GM19043 (cell line): Measurements from ENCODE around the gene PGLYRP3.
"Not testable (repeated sequence)": the region's sequence is repeated elsewhere in the genome, so short reads cannot be mapped to it uniquely, and the experiment has no call there.

ENCODE experiments used
- ATAC-seq: cut with Tn5 transposase; IDR thresholded peaks from one replicate; pipeline ENCODE4 v1.9.1; 2021; ENCODE audit warnings: low read depth; ENCODE audit not compliant: unreplicated experiment

PGLYRP3 gene

DNA sequence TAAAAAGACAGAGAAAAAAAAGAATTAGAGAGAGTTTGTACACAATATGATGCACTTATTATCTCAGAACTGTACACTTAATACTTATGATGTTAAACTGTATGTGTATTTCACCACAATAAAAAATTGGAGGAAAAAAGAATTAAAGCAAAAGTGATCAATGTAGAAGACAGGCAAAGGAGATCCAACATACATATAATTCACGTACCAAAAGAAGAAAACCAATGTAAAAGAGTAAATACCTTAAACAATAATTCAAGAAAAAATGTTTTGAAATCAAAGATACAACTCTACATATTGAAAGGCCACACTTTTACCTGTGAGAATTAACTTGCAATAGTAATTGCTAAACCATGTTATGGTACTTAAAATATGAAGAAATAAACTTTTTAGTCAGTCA lies 9.8 kb upstream of the PGLYRP3 start:
- no peak for ATAC-seq

DNA sequence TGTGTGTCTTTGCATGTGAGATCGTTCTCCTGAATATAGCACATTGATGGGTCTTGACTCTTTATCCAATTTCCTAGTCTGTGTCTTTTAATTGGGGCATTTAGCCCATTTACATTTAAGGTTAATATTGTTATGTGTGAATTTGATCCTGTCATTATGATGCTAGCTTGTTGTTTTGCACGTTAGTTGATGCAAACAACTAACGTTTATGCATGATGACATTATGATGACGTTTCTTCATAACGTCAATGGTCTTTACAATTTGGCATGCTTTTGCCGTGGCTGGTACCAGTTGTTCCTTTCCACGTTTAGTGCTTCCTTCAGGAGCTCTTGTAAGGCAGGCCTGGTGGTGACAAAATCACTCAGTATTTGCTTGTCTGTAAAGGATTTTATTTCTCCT lies 5.4 kb upstream of the PGLYRP3 start:
- not testable (repeated sequence) for ATAC-seq

DNA sequence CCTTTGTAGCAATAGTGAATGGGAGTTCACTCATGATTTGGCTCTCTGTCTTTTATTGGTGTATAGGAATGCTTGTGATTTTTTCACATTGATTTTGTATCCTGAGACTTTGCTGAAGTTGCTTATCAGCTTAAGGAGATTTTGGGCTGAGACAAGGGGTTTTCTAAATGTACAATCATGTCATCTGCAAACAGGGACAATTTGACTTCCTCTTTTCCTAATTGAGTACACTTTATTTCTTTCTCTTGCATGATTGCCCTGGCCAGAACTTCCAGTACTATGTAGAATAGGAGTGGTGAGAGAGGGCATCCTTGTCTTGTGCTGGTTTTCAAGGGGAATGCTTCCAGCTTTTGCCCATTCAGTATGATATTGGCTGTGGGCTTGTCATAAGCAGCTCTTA lies 3.3 kb upstream of the PGLYRP3 start:
- not testable (repeated sequence) for ATAC-seq

- not testable (repeated sequence) for ATAC-seq
Measured at GRCh38 chr1:153314388-153314787, 1.6 kb upstream of the PGLYRP3 start.

DNA sequence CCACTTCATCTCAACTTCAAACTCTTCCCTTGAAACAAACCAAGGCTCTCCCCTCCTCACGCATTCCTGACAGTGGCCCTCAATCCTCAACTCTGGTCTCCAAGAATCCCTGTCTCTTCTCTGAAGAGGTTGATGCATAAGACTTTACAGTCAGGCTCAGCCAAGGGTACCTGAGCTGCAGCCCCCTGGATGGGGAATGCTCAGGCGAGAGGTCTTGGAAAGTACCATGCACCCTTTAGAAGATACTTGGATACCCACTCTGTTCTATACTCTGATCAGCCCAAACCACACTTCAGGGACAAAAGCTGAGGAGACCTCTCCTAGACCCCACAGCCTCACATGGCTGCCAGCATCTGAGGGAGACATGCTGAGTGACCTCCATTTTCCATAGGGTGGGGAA lies 536 bp upstream of the PGLYRP3 start:
- ATAC-seq = no peak

DNA sequence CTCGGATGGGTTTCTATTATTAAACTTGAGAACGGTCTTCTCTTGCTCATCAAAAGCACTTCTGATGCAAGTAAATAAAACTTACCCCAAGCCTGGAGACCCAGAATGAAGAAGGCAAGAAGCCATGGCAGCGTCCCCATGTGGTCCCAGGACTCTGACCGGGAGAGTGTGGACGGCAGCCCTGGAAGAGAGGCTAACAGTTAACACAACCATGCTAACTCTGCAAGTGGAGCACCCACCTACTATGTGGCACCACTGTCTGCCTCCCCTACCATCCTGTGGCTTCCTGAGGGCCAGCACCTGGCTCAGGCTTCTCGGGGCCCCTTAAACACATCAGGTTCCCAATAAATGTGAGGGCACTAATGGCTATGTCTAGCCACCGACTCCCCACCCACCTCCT lies 2.2 kb downstream of the PGLYRP3 start:
- ATAC-seq = no peak

DNA sequence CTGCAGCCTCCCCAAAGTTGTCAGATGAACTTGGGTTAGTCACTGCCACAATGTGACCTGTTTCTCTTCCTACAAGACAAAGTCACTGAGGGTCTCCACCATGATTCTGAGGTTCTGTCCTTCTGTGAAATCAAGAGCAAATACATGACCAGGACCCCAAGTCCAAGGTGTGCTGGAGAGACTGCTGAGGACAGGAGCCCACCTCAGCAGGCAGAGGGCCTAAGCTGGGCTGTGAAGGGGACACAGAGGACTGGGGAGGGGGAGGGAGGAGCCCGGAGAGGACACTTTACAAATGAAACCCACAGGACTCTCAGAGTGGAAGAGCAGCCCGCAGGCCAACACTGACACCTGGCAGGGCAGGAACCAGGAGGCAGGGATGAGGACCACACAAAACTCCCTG lies 3.3 kb downstream of the PGLYRP3 start:
- no peak for ATAC-seq

- ATAC-seq = no peak
Measured at GRCh38 chr1:153308540-153308939, 4.2 kb downstream of the PGLYRP3 start.

GRCh38 chr1:153307221-153307600 lies 5.5 kb downstream of the PGLYRP3 start:
- no peak for ATAC-seq

- ATAC-seq = no peak
Measured at GRCh38 chr1:153306303-153307220, 6.2 kb downstream of the PGLYRP3 start.

DNA sequence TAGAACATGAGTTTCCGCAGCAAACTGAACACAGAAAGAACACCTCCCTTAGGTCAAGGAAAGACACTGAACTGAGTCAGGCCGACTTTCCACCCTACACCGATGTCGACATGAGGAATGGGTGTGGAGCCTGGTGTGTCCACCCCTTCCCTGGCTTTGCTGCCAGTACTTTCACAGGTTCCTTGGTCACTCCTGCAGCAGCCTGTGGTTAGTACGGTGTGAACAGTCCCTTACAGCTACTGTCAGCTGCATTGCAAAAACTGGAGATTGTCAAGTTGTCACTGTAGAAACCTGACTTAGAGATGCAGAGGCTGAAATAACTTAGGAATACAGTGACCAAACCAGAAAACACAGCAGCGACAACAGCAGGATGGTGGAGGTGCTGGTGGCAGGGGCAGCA lies 7.1 kb downstream of the PGLYRP3 start:
- ATAC-seq = no peak

GRCh38 chr1:153302308-153302707 lies 10.4 kb downstream of the PGLYRP3 start:
- no peak for ATAC-seq

- no peak for ATAC-seq
Measured at GRCh38 chr1:153293851-153294250, 18.9 kb downstream of the PGLYRP3 start.

GRCh38 chr1:153293480-153293775 lies 19.3 kb downstream of the PGLYRP3 start:
- no peak for ATAC-seq

GRCh38 chr1:153292740-153293479 lies 19.8 kb downstream of the PGLYRP3 start:
- ATAC-seq = no peak

GRCh38 chr1:153292185-153292584 lies 20.6 kb downstream of the PGLYRP3 start:
- ATAC-seq = no peak

DNA sequence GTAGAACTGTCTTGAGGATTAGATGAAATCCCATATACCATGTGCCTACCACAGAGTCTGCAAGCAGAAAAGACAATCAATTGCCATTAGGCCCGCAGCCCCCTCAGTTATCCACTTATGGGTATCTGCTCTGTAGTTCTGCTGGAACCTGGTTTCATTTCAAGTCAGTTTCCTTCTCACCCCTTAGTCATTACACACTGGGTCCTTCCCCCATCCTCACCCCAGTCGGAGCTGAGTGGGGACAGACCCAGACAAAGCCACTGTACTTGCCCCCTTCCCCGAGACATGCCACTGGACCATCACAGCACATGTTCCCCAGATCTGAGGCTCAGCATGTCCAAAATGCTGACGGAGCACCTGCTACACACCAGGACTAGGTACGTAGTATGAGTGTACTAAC lies 21.2 kb downstream of the PGLYRP3 start:
- no peak for ATAC-seq

DNA sequence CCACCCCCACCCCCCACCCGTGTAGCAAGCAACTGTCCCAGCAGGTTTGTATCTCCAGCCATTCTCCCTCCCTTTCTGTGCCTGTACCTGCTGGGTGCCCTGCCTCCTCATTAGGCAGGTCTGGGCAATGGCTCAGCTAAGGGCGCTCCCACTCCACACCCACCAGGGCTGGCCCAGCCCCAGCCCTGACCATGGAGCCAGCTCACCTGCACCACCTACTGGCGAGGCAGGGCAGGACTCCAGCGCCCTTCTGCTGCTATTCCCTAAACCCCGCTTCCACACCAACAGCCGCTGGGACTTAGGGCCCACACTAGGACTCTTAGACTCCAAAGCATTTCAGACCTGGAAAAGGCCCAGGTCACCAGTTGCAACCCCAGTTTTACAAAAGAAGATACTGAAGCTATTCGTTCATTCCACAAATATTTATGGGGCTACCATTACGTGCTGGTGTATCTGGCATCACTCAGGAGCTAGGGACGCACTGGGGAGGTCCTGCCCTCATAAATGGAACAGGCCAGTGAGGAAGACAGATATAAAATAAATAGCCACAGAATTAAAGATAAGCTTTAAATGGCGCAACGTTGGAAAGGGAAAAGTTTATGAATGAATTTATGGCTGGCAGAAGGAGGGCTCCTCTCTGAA lies 24.0 kb downstream of the PGLYRP3 start:
- no peak for ATAC-seq

DNA sequence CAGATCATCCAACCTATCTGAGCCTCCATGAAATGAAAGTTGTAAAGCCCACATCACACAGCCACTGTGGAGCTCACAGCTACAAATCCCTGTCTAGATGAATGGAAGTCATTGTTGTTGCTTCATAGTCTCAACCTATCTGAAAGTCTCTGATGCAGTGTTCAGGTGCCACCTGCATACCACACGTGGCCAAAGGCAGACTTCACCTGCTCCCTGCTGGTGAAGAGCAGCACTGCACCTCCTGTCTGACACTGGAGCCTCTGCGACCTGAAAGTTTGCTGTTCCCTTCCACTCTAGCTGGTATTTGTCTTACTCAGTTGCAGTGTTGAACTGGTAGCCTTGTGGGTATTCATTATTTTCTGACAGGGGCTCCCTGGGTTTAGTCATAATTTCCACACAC lies 34.9 kb downstream of the PGLYRP3 start:
- ATAC-seq = no peak

DNA sequence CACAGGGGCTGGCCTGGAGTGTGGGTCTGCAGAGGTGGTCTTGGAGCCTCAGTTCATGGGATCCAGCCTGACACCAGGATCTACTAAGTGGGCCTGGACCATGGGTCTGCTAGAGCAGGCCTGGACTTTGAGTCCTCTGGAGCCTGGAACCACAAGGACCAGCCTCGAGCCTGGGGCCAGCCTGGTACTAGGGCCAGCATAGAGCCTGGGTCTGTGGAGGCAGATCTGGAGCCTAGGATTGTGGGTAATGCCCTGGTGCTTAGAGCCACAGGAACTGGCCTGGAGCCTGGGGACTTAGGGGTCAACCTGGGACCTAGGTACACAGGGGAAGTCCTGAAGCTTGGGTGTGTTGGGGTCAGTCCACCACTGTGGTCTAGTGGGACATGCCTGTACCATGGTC lies 40.6 kb downstream of the PGLYRP3 start:
- no peak for ATAC-seq

DNA sequence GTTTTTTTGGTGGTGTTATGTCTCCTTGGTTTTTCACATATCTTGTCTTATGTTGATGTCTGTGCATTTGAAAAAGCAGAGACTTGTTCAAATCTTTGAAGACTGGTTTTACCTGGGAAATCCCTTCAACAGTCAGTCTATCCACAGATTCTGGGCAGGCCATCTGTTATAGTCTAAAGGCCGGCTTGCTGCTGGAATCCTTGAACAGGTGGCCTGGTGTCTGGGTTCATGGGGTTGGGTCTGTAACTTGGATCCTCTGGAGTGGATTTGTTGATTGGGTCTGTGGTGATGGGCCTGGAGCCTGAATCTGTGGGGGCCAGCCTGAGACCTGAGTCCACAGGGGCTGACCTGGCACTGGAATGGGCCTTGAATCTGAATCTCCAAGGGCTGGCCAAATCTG lies 41.0 kb downstream of the PGLYRP3 start:
- ATAC-seq = no peak

GRCh38 chr1:153265457-153265856 lies 47.3 kb downstream of the PGLYRP3 start:
- no peak for ATAC-seq
